ENCODE results near the gene CNTF.
"Not testable (repeated sequence)": the region's sequence is repeated elsewhere in the genome, so short reads cannot be mapped to it uniquely, and the experiment has no call there.

The CNTF gene

GRCh38 chr11:58622344-58622743, at the start of gene CNTF:
Gene CNTF (plus strand): TSS chr11:58622665. CDS start chr11:58622753, 88 bp downstream.
- DNase-seq (ENCODE audit: low spot score): no peak

GRCh38 chr11:58572906-58573305, 49.6 kb upstream of the CNTF start:
- not testable (repeated sequence) for DNase-seq (ENCODE audit: low spot score)

- DNase-seq (ENCODE audit: low spot score): peak; percentile 27
Measured at GRCh38 chr11:58573451-58574104, 48.9 kb upstream of the CNTF start.

GRCh38 chr11:58574881-58575280, 47.6 kb upstream of the CNTF start:
- no peak for DNase-seq (ENCODE audit: low spot score)

- DNase-seq (ENCODE audit: low spot score): no peak
Measured at GRCh38 chr11:58575377-58576020, 47.0 kb upstream of the CNTF start, which contains the start of gene LPXN. Gene LPXN (minus strand): TSS chr11:58575856. CDS start chr11:58575772, 84 bp downstream.

GRCh38 chr11:58576887-58577471, 45.5 kb upstream of the CNTF start:
- peak; percentile 63 for DNase-seq (ENCODE audit: low spot score)

- peak; percentile 94 for DNase-seq (ENCODE audit: low spot score)
Measured at GRCh38 chr11:58577555-58578135, 44.8 kb upstream of the CNTF start.

- DNase-seq (ENCODE audit: low spot score): peak; percentile 100
Measured at GRCh38 chr11:58578136-58578634, 44.3 kb upstream of the CNTF start.

GRCh38 chr11:58578635-58579191, 43.8 kb upstream of the CNTF start, which contains the start of gene ZFP91:
Gene ZFP91 (plus strand): TSS chr11:58579063. CDS start chr11:58579282, 219 bp downstream.
- DNase-seq (ENCODE audit: low spot score): peak; percentile 98

- peak; percentile 93 for DNase-seq (ENCODE audit: low spot score)
Measured at GRCh38 chr11:58579192-58580129, 43.0 kb upstream of the CNTF start.

- DNase-seq (ENCODE audit: low spot score): no peak
Measured at GRCh38 chr11:58580311-58580710, 42.2 kb upstream of the CNTF start.

GRCh38 chr11:58582437-58582836, 40.0 kb upstream of the CNTF start:
- DNase-seq (ENCODE audit: low spot score): no peak

- DNase-seq (ENCODE audit: low spot score): no peak
Measured at GRCh38 chr11:58586998-58587397, 35.5 kb upstream of the CNTF start.

- DNase-seq (ENCODE audit: low spot score): no peak
Measured at GRCh38 chr11:58591659-58592058, 30.8 kb upstream of the CNTF start.

- peak; percentile 46 for DNase-seq (ENCODE audit: low spot score)
Measured at GRCh38 chr11:58592760-58593472, 29.5 kb upstream of the CNTF start.

- no peak for DNase-seq (ENCODE audit: low spot score)
Measured at GRCh38 chr11:58594826-58595225, 27.6 kb upstream of the CNTF start.

GRCh38 chr11:58596621-58597020, 25.8 kb upstream of the CNTF start:
- no peak for DNase-seq (ENCODE audit: low spot score)

GRCh38 chr11:58597486-58598144, 24.9 kb upstream of the CNTF start:
- no peak for DNase-seq (ENCODE audit: low spot score)

GRCh38 chr11:58600510-58600909, 22.0 kb upstream of the CNTF start:
- no peak for DNase-seq (ENCODE audit: low spot score)
